Muscle layer of duodenum (tissue), 2 donors: ENCODE measurements around the gene EXOC6B.
"Not testable (repeated sequence)": the region's sequence is repeated elsewhere in the genome, so short reads cannot be mapped to it uniquely, and the experiment has no call there.

Source experiments
- H3K27ac ChIP-seq: one replicate; pipeline ENCODE4 v1.7.0; 2013; ENCODE audit warnings: mild to moderate bottlenecking, low read length
- H3K27me3 ChIP-seq: one replicate; pipeline ENCODE4 v1.7.0; 2013; ENCODE audit warnings: low read depth, mild to moderate bottlenecking, control low read depth, low read length
- H3K36me3 ChIP-seq, 2 donors: one replicate each; pipeline ENCODE4 v1.7.0; 2013; ENCODE audit warnings: low read length in 2 of 2, control low read depth in 1 of 2, mild to moderate bottlenecking in 1 of 2; ENCODE audit not compliant: insufficient read depth in 2 of 2, control insufficient read depth in 1 of 2
- H3K4me1 ChIP-seq, 2 donors: one replicate each; pipeline ENCODE4 v1.7.0; 2013; ENCODE audit warnings: low read length in 2 of 2, mild to moderate bottlenecking in 2 of 2, control low read depth in 1 of 2, moderate library complexity in 1 of 2; ENCODE audit not compliant: insufficient read depth in 2 of 2, control insufficient read depth in 1 of 2
- H3K4me3 ChIP-seq, 2 donors: one replicate each; pipeline ENCODE4 v1.7.0; 2013; ENCODE audit warnings: low read length in 2 of 2, low read depth in 1 of 2, mild to moderate bottlenecking in 1 of 2
- H3K9me3 ChIP-seq, 2 donors: one replicate each; pipeline ENCODE4 v1.7.0; 2013; ENCODE audit warnings: low read length in 2 of 2, control low read depth in 1 of 2, mild to moderate bottlenecking in 1 of 2; ENCODE audit not compliant: control insufficient read depth in 1 of 2
- donor health status: healthy.

The EXOC6B gene

DNA sequence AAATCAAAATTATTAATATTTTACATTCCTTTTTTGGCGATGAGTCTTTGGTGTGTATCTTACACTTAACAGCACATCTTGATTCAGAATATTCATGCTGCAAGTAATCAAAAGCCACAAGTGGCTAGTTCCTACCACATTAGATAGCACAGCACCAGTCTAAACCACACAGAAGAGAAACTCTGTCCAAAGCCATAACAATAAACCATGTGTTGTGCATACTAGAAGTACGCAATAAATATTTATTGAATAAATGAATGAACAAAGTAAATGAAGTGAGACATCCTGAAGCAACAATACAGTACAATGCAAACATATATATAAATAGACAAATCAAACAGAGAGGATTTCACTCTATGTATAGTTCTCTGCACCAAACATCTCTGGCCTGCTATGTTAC is 287.3 kb downstream of the EXOC6B start:
- Histone ChIP-seq H3K9me3 (no peaks in the 10 kb centered on the region), H3K27ac (no peak overlapping the region), H3K36me3 (peaks cover 0 to 5% of the 10 kb centered on the region in 2 donors), H3K4me3 (no peak overlapping the region), H3K27me3 (no peaks in the 10 kb centered on the region), H3K4me1 (no peaks in the 10 kb centered on the region)

DNA sequence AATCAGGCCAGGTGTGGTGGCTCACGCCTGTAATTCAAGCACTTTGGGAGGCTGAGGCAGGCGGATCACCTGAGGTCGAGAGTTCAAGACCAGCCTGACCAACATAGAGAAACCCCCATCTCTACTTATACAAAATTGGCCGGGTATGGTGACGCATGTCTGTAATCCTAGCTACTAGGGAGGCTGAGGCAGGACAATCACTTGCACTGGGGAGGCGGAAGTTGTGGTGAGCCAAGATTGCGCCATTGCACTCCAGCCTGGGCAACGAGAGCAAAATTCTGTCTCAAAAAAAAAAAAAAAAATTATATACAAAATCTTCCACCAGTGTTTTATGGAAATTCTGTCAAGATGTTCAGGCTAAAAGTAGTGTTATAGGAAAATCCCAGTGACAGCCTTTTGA is 290.2 kb downstream of the EXOC6B start:
- not testable (repeated sequence) for H3K9me3 ChIP-seq, H3K4me1 ChIP-seq, H3K4me3 ChIP-seq, H3K36me3 ChIP-seq, H3K27ac ChIP-seq, H3K27me3 ChIP-seq

DNA sequence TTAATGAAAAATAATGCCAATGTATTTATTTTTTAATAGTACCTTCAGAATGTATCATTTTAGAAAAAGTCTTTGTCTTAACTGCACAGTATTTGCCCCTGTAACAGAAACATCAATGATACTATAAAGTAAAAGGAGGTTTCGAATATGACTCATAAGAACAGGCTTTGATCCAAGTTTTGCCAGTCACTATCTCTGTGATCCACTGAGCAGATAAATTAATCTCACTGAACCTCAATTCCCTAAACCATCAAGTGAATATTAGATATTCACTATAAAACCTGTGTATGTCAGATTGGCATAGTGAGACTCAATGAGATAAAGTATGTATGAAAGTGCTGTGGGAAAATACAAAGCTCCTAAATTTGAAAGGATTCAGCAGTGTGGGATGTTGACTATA is 292.1 kb downstream of the EXOC6B start:
- Histone ChIP-seq H3K4me3 (no peak overlapping the region), H3K4me1 (no peaks in the 10 kb centered on the region), H3K9me3 (no peaks in the 10 kb centered on the region), H3K27ac (no peak overlapping the region), H3K36me3 (peaks cover 0 to 2% of the 10 kb centered on the region in 2 donors), H3K27me3 (no peaks in the 10 kb centered on the region)

DNA sequence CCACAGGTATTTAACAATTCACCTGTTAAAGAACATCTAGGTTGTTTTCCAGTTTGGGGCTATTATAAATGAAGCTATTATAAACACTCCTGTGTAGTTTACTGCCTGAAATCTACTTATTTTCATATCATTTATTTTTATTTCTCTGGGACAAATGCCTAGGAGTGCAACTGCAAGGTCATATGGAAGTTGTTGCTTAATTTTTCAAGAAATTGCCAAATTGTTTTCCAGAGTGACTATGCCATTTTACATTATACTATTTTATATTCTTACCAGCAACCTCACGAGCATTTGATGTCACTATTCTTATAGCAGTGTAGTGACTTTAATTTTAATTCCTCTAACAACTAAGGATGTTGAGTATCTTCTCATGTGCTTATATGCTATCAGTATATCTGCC is 298.4 kb downstream of the EXOC6B start:
- Histone ChIP-seq H3K27ac (no peak overlapping the region), H3K9me3 (no peaks in the 10 kb centered on the region), H3K4me1 (peaks cover 0 to 4% of the 10 kb centered on the region in 2 donors), H3K27me3 (no peaks in the 10 kb centered on the region), H3K36me3 (no peaks in the 10 kb centered on the region), H3K4me3 (no peak overlapping the region)

DNA sequence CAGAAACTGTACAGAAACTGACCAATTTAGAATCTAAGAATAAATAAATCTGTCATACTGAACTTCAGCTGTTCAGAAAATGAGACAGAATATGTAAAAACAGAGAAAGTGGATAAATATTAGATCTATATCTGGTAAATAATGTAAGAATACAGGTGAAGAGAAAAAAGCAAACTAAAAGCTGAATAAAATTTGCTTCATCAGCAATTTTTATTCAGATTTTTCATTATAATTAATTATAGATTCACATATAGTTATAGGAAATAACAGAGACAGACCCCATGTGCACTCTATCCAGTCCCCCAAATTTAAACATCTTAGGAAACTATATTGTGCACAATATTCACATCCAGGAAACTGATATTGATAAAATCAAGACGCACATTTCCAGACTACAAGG is 299.2 kb downstream of the EXOC6B start:
- no peaks in the 10 kb centered on the region for H3K9me3 ChIP-seq
- H3K4me1 ChIP-seq: peaks cover 0 to 4% of the 10 kb centered on the region in 2 donors
- no peak overlapping the region for H3K27ac ChIP-seq
- H3K27me3 ChIP-seq: no peaks in the 10 kb centered on the region
- no peak overlapping the region for H3K4me3 ChIP-seq
- H3K36me3 ChIP-seq: no peaks in the 10 kb centered on the region

DNA sequence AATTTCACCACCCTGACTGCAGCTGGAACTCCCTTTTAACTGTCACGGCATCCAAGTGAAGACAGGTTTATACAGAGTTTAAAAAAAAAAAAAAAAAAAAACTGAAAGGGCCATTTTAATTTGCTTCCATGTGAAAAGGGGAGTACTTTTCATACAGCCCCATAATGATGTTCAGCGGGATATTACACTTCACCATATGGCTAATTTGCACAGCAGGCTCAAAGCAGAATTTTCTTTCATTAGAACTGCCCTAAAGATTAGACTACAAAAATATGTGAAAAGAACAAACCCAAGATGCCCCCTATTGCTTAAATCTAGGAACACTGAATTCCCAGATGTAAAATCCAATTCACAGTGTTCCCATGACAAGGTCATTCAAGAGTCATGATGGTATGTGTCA is 301.8 kb downstream of the EXOC6B start:
- H3K27me3 ChIP-seq: no peaks in the 10 kb centered on the region
- H3K4me3 ChIP-seq: no peak overlapping the region
- H3K27ac ChIP-seq: no peak overlapping the region
- no peaks in the 10 kb centered on the region for H3K36me3 ChIP-seq
- H3K9me3 ChIP-seq: no peaks in the 10 kb centered on the region
- peaks cover 0 to 4% of the 10 kb centered on the region in 2 donors for H3K4me1 ChIP-seq

DNA sequence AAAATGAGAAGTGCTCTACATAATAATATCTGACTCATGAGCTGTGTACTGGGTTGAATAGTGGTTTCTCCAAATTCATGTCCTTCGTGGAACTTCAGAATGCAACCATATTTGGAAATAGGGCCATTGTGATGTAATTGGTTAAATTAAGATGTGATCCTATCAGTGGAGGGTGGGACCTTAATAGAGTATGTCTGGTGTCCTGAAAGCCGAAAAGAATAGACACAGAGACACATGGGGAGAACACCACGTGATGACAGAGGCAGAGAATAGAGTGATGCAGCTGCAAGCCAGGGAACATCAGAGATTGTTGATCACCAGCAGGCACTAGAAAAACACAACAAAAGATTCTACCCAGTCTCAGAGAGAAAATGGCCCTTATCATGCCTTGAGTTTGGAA is 310.1 kb downstream of the EXOC6B start:
- H3K4me1 ChIP-seq: no peaks in the 10 kb centered on the region
- no peak overlapping the region for H3K27ac ChIP-seq
- H3K4me3 ChIP-seq: no peak overlapping the region
- H3K27me3 ChIP-seq: no peaks in the 10 kb centered on the region
- no peaks in the 10 kb centered on the region for H3K9me3 ChIP-seq
- H3K36me3 ChIP-seq: no peaks in the 10 kb centered on the region

DNA sequence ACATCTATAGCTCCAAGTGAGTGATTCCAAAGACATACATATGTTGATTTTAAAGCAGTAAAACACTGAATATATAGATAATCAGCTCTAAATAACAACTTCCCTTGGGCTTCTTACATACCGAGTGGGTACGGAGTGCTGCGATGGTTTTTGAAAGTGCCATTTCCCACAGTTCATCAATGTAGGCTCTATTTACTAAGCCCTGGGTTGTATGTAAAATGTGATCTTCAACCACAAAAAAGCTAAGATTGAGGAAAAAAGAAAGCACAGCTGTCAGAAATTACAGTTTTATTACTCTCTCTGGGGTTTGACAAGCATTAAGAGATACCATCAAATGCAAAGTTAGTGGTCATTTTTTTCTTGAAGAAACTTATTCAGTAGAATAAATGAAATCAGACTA is 312.8 kb downstream of the EXOC6B start:
- H3K36me3 ChIP-seq: no peaks in the 10 kb centered on the region
- no peaks in the 10 kb centered on the region for H3K27me3 ChIP-seq
- H3K27ac ChIP-seq: no peak overlapping the region
- H3K4me3 ChIP-seq: no peak overlapping the region
- no peaks in the 10 kb centered on the region for H3K9me3 ChIP-seq
- H3K4me1 ChIP-seq: no peaks in the 10 kb centered on the region

DNA sequence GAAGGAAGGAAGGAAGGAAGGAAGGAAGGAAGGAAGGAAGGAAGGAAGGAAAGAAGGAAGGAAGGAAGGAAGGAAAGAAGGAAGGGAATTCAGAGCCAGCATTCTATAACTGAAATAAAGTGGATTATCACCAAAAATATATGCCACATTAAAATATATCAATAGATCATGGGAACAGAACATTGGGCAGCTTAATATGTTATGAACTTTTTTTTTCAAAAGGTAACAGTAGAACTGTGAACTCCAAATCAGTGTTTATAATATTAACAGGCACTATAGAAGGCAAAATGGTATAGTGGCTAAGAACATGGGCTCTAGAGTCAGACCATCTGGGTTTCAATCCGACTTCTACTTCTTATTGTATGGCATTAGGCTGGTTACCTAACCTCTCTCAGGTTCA is 313.5 kb downstream of the EXOC6B start:
- H3K4me1 ChIP-seq: no peaks in the 10 kb centered on the region
- H3K36me3 ChIP-seq: no peaks in the 10 kb centered on the region
- H3K9me3 ChIP-seq: no peaks in the 10 kb centered on the region
- no peak overlapping the region for H3K4me3 ChIP-seq
- H3K27ac ChIP-seq: no peak overlapping the region
- no peaks in the 10 kb centered on the region for H3K27me3 ChIP-seq

DNA sequence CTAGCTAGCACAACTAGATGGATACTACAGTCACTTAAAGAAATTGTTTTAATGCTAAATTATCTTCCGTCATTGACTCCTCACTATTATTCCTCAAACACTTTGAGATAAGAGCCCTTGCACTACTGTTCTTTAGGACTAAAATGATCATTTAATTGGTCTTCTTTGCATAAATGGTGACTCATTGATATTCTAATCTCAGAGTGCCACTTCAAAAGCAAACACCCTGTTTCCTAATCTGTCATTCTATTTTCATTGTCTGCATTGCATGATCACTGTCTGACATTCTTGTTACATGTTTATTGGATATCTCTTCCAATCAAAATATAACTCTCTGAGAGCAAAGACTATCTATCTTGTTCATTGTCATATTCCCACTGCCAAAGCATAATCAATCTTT is 313.9 kb downstream of the EXOC6B start:
- Histone ChIP-seq H3K4me1 (no peaks in the 10 kb centered on the region), H3K4me3 (no peak overlapping the region), H3K27ac (no peak overlapping the region), H3K9me3 (no peaks in the 10 kb centered on the region), H3K27me3 (no peaks in the 10 kb centered on the region), H3K36me3 (no peaks in the 10 kb centered on the region)

DNA sequence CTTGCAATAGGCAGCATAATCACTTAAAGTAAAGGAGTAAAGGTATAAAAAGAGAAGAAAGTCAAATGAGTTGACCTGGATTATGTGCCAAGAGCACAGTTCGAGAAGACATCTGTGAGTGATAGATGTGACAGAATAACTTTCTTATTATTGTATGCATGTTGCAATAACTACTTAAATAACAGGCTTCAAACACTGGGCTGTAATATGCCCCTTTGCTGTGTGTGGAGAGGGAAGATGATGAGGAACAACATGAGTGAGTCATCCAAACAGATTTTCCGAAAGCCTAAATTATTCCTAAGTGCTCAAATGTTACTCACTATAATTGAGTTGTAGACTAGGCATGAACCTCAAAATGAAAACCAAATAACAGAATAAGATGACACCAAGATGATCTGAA is 328.1 kb downstream of the EXOC6B start:
- no peaks in the 10 kb centered on the region for H3K27me3 ChIP-seq
- H3K4me3 ChIP-seq: no peak overlapping the region
- peaks cover 0 to 3% of the 10 kb centered on the region in 2 donors for H3K9me3 ChIP-seq
- H3K36me3 ChIP-seq: peaks cover 4 to 8% of the 10 kb centered on the region in 2 donors
- no peaks in the 10 kb centered on the region for H3K4me1 ChIP-seq
- no peak overlapping the region for H3K27ac ChIP-seq

DNA sequence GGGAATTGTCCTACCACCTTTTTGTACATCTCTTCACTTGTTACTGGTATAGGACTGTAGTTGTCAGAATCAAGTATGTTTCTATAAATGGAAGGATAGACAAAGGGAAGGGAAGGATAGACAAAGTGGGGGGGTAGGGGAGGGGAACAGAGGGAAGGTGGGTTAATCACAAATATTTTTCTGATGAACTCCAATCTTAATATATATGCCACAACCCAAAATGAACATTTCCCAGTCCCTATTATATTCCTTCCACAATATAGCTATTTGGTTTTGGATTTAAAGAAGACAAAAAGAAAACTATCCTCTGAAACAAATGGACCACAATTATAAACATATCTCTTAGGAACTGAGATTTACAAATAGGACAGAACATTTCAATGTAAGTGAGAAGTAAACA is 329.4 kb downstream of the EXOC6B start:
- H3K27ac ChIP-seq: no peak overlapping the region
- H3K9me3 ChIP-seq: peaks cover 0 to 3% of the 10 kb centered on the region in 2 donors

More for the DNA sequence above, 329.4 kb downstream of the EXOC6B start:
- H3K4me1 ChIP-seq: no peaks in the 10 kb centered on the region
- H3K27me3 ChIP-seq: no peaks in the 10 kb centered on the region
- no peak overlapping the region for H3K4me3 ChIP-seq
- H3K36me3 ChIP-seq: peaks cover 4 to 8% of the 10 kb centered on the region in 2 donors
